ENCODE data around the gene SLC41A1. TPM values are rescaled to one million over a fixed set of nuclear protein-coding genes. Genes with fewer than 3 reads are reported as not detected.
"Not testable (repeated sequence)": the region's sequence is repeated elsewhere in the genome, so short reads cannot be mapped to it uniquely, and the experiment has no call there.

The SLC41A1 gene
- total RNA-seq = 1 to 10 TPM; 3.4 to 6.4 (median 4.6) TPM
- long read RNA-seq = 0 reads

DNA sequence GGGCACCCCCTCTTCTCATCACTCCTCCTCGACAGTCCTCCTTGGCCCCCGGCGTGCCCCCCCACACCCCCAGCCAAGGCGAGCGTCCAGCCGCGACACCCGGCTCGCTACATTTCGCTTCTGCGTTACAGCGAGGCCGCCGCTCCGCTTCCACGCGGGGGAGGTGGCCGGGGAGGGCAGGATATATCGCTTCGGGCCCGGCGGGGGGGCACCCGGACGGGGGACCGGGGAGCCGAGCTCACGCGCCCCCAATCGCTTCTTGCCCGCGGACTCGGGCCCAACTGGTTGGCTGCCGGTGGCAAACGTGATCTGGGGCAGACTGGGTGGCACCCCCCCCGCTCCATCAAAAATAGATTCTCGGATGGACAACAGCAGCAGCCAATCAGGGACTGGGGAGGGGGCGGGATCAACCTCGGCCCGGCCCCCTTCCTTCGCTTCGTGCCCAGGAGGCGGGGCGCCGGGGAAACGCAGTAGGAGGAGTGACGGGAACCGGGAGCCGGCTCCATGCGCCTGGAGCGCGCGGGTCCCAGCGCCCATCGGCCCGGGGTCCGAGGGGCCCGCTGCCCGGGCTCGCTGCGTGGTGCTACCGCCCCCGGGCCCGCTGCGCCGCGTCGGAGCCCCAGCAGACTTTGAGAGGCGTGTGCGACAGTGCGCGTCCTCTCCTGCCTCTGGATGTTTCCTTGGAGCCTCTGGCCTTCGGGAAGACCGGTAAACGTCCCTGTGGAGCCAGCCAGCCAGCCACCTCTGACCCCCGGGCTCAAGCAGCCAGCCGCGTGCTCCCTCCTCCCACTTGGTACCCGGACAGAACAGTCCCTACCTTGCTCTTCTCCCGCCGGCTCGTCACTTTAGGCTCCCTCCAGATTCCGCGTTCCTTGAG lies at the start of gene SLC41A1:
Gene SLC41A1 (minus strand): TSS at position 321 of the 877 bp plus-strand sequence. CDS start 2,757 bp downstream, outside the sequence.
- peak within 1 kb of the TSS; percentile 71 to 91 (median 79) for H3K4me3 ChIP-seq
- ATAC-seq = peak; percentile 97 to 98 (median 98)
- peak; percentile 70 for TF ChIP-seq POLR2A (IDR thresholded peaks at IDR 0.05)
- no peak for TF ChIP-seq CTCF (IDR thresholded peaks at IDR 0.05)
- no peaks in the 10 kb centered on the region for H3K9me3 ChIP-seq
- 0% methylated on average over 18 of the region's 83 CpGs for WGBS (ENCODE audit: insufficient coverage, low coverage, low lambda C conversion rate, missing lambda C conversion rate)
- peaks cover 0 to 5% (median 0%) of the 10 kb centered on the region in 4 donors for H3K4me1 ChIP-seq
- intact Hi-C loops (cut with DNase I) = no loop called here
- no peaks in the 10 kb centered on the region for H3K27me3 ChIP-seq
- no peaks in the 10 kb centered on the region for H3K36me3 ChIP-seq
- DNase-seq = peak; percentile 92 to 95 (median 93)
- peak within 1 kb of the TSS; percentile 54 to 79 (median 63) for H3K27ac ChIP-seq

DNA sequence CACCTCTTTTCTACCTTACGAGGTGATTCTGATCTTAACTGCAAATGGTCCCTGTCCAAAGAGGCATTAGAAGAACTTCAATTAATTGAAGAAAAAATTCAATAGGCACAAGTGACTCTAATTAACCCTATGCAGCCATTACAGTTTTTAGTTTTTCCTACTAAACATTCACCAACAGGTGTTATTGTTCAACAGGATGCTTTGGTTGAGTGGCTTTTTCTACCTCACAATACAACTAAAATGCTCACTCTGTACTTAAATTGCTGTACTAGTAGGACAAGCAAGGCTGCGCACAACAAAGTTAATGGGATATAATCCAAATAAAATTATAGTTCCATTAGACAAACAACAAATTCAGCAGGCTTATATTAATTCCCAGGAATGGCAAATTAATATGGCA lies 48.5 kb upstream of the SLC41A1 start:
- no peak overlapping the region for H3K27ac ChIP-seq
- intact Hi-C loops (cut with DNase I) = no loop called here
- WGBS (ENCODE audit: insufficient coverage, low coverage, low lambda C conversion rate, missing lambda C conversion rate) = 93% methylated on average over 2 of the region's 2 CpGs
- no peaks in the 10 kb centered on the region for H3K36me3 ChIP-seq
- no peaks in the 10 kb centered on the region for H3K27me3 ChIP-seq
- H3K9me3 ChIP-seq = no peaks in the 10 kb centered on the region
- H3K4me3 ChIP-seq = no peak overlapping the region
- ATAC-seq (no peak), DNase-seq (no peak)
- H3K4me1 ChIP-seq = peaks cover 0 to 6% (median 2%) of the 10 kb centered on the region in 4 donors
- TF ChIP-seq POLR2A (IDR thresholded peaks at IDR 0.05) (no peak), CTCF (IDR thresholded peaks at IDR 0.05) (no peak)

GRCh38 chr1:205858141-205858961 lies 45.4 kb upstream of the SLC41A1 start:
- no peak for DNase-seq
- WGBS (ENCODE audit: insufficient coverage, low coverage, low lambda C conversion rate, missing lambda C conversion rate) = 28% methylated on average over 6 of the region's 6 CpGs
- H3K27me3 ChIP-seq = no peaks in the 10 kb centered on the region
- TF ChIP-seq CTCF (IDR thresholded peaks at IDR 0.05) (peak in 3 of 4 donors; percentile 15 to 29 (median 16)), POLR2A (IDR thresholded peaks at IDR 0.05) (no peak)
- ATAC-seq = peak in 2 of 4 donors; percentile 33 to 52
- no peak overlapping the region for H3K27ac ChIP-seq
- no peaks in the 10 kb centered on the region for H3K9me3 ChIP-seq
- intact Hi-C loops (cut with DNase I) = no loop called here
- H3K4me3 ChIP-seq = no peak overlapping the region
- peaks cover 0 to 5% (median 0%) of the 10 kb centered on the region in 4 donors for H3K4me1 ChIP-seq
- H3K36me3 ChIP-seq = no peaks in the 10 kb centered on the region

DNA sequence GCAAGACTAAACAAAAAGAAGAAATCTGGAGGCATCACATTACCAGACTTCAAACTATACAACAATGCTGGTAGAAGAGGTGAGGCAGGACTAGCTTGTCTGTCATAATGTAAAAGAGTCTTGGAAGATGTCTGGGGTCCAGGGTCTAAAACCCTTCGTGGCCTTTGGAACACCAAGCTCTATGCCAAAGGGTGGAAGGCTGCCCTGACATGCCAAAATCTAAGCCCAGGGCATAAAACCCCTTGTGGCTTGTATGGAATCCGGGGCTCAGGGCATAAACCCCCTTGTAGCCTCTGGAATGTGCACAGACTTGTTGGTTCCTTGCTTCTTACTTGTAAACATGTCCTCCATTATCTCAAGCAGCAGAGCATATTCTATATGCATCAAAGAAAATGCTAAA lies 44.5 kb upstream of the SLC41A1 start:
- intact Hi-C loops (cut with DNase I); H3K27ac ChIP-seq; H3K27me3 ChIP-seq; H3K9me3 ChIP-seq; H3K36me3 ChIP-seq; DNase-seq; H3K4me3 ChIP-seq; H3K4me1 ChIP-seq; ATAC-seq: not testable (repeated sequence)
- 60% methylated on average over 1 of the region's 2 CpGs for WGBS (ENCODE audit: insufficient coverage, low coverage, low lambda C conversion rate, missing lambda C conversion rate)

- Histone ChIP-seq H3K4me1 (peaks cover 0 to 5% (median 0%) of the 10 kb centered on the region in 4 donors), H3K27ac (no peak overlapping the region), H3K36me3 (no peaks in the 10 kb centered on the region), H3K4me3 (no peak overlapping the region), H3K9me3 (no peaks in the 10 kb centered on the region), H3K27me3 (no peaks in the 10 kb centered on the region)
- intact Hi-C loops (cut with DNase I) = no loop called here
- DNase-seq (no peak), ATAC-seq (no peak)
- TF ChIP-seq CTCF (IDR thresholded peaks at IDR 0.05) = no peak
- no peak for TF ChIP-seq POLR2A (IDR thresholded peaks at IDR 0.05)
Observed at GRCh38 chr1:205856433-205856832, 43.4 kb upstream of the SLC41A1 start.
